NB4 (cell line): ENCODE results near the gene MRPL48.
"Not testable (repeated sequence)": the region's sequence is repeated elsewhere in the genome, so short reads cannot be mapped to it uniquely, and the experiment has no call there.

Experiments used
- DNase-seq: peaks from one replicate; pipeline ENCODE4 v3.0.0; 2010; ENCODE audit warnings: low read depth
- H3K4me3 ChIP-seq: one replicate; pipeline ENCODE4 v1.5.1; 2011; ENCODE audit warnings: mild to moderate bottlenecking, low read depth, low read length, moderate library complexity
- MAX ChIP-seq: IDR thresholded peaks from 2 replicates; pipeline ENCODE4 v1.6.1; 2011; ENCODE audit warnings: low read depth, low read length
- MYC ChIP-seq: IDR thresholded peaks from 2 replicates; pipeline ENCODE4 v1.6.1; 2011; ENCODE audit warnings: low read depth, low read length
- POLR2A ChIP-seq: IDR thresholded peaks from 2 replicates; pipeline ENCODE4 v1.6.1; 2011; ENCODE audit warnings: mild to moderate bottlenecking; ENCODE audit not compliant: insufficient read length; ENCODE audit errors: extremely low read depth
- TF ChIP-seq, protein P1 (sequence below): IDR thresholded peaks from one replicate; pipeline ENCODE4 v1.5.1; 2012; ENCODE audit warnings: low read depth, low read length

The MRPL48 gene

DNA sequence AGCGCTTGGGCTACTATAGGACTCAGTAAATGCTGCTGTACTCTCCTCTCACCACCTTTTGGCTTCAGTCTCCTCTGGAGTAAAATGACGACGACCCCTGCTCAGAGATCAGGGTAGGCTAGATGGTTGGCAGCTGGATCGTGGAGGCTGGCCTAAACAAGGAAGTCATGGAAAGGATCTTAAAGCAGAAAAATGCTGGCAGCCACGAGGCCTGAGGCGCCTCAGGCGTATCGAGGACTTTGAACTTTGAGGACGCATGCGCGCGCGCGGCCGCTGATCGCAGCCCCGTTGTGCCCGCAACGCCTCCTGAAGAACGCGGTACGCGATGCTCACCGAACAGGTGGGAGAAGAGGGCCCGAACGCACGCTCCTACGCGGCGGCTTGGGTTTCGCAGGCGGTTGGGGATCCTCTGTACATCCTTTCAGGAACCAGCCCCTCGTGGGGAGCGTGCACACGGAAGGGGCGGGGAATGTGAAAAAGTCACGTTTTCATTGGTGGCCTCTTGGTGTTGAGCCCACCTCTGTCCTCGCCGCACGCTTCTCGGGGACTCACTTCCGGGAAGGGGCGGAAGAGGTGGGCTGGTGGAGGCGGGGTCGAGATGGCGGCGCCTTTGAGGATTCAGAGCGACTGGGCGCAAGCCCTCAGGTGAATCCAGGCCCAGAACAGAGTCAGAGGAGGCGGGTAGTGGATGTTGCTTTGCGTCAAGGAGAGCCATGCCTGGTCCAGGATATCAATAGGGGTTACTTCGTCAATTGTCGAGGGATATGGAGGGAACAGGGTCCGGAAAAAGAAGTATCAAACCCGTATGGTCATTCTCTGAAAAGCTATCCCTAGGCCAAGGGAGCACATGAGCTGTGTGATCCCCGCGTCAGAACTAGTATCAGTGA lies 89.0 kb downstream of the MRPL48 start, which contains the start of the genes COA4 and PAAF1:
Gene COA4 (minus strand): TSS at position 423 of the 887 bp plus-strand sequence. CDS start 3,468 bp downstream, outside the sequence.
Gene PAAF1 (plus strand): TSS at position 576 of the 887 bp plus-strand sequence. CDS start 23 bp downstream, at position 599.
- peak; percentile 93 for TF ChIP-seq POLR2A
- peak; percentile 95 for TF ChIP-seq MAX
- TF ChIP-seq MYC: peak; percentile 99
- TF ChIP-seq, protein P1, sequence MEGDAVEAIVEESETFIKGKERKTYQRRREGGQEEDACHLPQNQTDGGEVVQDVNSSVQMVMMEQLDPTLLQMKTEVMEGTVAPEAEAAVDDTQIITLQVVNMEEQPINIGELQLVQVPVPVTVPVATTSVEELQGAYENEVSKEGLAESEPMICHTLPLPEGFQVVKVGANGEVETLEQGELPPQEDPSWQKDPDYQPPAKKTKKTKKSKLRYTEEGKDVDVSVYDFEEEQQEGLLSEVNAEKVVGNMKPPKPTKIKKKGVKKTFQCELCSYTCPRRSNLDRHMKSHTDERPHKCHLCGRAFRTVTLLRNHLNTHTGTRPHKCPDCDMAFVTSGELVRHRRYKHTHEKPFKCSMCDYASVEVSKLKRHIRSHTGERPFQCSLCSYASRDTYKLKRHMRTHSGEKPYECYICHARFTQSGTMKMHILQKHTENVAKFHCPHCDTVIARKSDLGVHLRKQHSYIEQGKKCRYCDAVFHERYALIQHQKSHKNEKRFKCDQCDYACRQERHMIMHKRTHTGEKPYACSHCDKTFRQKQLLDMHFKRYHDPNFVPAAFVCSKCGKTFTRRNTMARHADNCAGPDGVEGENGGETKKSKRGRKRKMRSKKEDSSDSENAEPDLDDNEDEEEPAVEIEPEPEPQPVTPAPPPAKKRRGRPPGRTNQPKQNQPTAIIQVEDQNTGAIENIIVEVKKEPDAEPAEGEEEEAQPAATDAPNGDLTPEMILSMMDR: no peak
- peak within 1 kb of the TSS; percentile 92 for H3K4me3 ChIP-seq
- DNase-seq: peak; percentile 100

DNA sequence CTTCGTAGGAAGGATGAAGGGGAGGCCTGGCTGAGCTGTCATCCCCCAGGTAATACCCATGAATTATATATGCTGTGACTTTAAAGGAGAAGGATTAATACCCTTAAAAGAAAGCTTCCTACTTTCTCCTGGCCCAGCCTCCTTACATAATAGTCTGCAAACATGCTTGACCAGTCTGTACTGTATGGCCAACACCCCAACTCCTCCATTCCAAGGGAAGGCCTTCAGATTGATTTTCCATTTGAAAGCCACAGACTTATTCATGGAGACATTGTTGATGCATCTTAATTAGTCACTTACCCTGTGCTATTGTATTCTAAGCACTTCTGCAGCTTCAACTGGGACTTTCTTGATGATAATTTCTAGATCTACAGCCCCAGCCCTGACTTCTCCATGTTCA lies 91.1 kb downstream of the MRPL48 start:
- no peak overlapping the region for H3K4me3 ChIP-seq

GRCh38 chr11:73880449-73880848 lies 92.8 kb downstream of the MRPL48 start:
- H3K4me3 ChIP-seq: not testable (repeated sequence)

More for the DNA sequence above, 91.1 kb downstream of the MRPL48 start:
- no peak for TF ChIP-seq MYC
- TF ChIP-seq POLR2A: no peak
- TF ChIP-seq MAX: no peak
- TF ChIP-seq, protein P1: no peak
- DNase-seq: no peak

GRCh38 chr11:73883856-73884255 lies 96.2 kb downstream of the MRPL48 start:
- TF ChIP-seq POLR2A: no peak
- TF ChIP-seq MYC: no peak
- TF ChIP-seq, protein P1: no peak
- TF ChIP-seq MAX: no peak
- H3K4me3 ChIP-seq: no peak overlapping the region
- no peak for DNase-seq

More at GRCh38 chr11:73880449-73880848, 92.8 kb downstream of the MRPL48 start:
- DNase-seq: not testable (repeated sequence)

GRCh38 chr11:73888244-73888643 lies 100.6 kb downstream of the MRPL48 start:
- TF ChIP-seq POLR2A: no peak
- no peak for TF ChIP-seq MAX
- TF ChIP-seq MYC: no peak
- TF ChIP-seq, protein P1: no peak
- DNase-seq: no peak
- H3K4me3 ChIP-seq: no peak overlapping the region

GRCh38 chr11:73889019-73889418 lies 101.3 kb downstream of the MRPL48 start:
- TF ChIP-seq, protein P1: no peak
- no peak for TF ChIP-seq MYC
- no peak for TF ChIP-seq POLR2A
- TF ChIP-seq MAX: no peak
- no peak overlapping the region for H3K4me3 ChIP-seq
- DNase-seq: peak; percentile 21
